DOHH2 (cell line): ENCODE results near the gene PCDHB8.
"Not testable (repeated sequence)": the region's sequence is repeated elsewhere in the genome, so short reads cannot be mapped to it uniquely, and the experiment has no call there.

Source experiments
- EZH2phosphoT487 ChIP-seq: fragments of 200-600 bp; sonication (generic); IDR thresholded peaks from 2 replicates; pipeline ENCODE4 v1.6.1; 2017; ENCODE audit warnings: borderline replicate concordance, mild to moderate bottlenecking, antibody characterized with exemption, low read length, moderate library complexity, mixed read lengths
- TF ChIP-seq, protein P1 (sequence below): fragments of 200-600 bp; sonication (generic); IDR thresholded peaks from one replicate; pipeline ENCODE4 v1.5.1; 2014; ENCODE audit warnings: antibody characterized with exemption, mild to moderate bottlenecking, low read depth, low read length; ENCODE audit not compliant: poor library complexity, severe bottlenecking

DNA sequence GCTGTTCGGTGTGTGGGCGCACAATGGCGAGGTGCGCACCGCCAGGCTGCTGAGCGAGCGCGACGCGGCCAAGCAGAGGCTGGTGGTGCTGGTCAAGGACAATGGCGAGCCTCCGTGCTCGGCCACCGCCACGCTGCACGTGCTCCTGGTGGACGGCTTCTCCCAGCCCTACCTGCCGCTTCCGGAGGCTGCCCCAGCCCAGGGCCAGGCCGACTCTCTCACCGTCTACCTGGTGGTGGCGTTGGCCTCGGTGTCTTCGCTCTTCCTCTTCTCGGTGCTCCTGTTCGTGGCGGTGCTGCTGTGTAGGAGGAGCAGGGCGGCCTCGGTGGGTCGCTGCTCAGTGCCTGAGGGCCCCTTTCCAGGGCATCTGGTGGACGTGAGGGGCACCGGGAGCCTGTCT lies 2.3 kb downstream of the PCDHB8 start:
- TF ChIP-seq, protein P1, sequence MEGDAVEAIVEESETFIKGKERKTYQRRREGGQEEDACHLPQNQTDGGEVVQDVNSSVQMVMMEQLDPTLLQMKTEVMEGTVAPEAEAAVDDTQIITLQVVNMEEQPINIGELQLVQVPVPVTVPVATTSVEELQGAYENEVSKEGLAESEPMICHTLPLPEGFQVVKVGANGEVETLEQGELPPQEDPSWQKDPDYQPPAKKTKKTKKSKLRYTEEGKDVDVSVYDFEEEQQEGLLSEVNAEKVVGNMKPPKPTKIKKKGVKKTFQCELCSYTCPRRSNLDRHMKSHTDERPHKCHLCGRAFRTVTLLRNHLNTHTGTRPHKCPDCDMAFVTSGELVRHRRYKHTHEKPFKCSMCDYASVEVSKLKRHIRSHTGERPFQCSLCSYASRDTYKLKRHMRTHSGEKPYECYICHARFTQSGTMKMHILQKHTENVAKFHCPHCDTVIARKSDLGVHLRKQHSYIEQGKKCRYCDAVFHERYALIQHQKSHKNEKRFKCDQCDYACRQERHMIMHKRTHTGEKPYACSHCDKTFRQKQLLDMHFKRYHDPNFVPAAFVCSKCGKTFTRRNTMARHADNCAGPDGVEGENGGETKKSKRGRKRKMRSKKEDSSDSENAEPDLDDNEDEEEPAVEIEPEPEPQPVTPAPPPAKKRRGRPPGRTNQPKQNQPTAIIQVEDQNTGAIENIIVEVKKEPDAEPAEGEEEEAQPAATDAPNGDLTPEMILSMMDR: not testable (repeated sequence)
- TF ChIP-seq EZH2phosphoT487: not testable (repeated sequence)
